ENCODE results near the gene TMEM171. TPM values are rescaled to one million over a fixed set of nuclear protein-coding genes. Genes with fewer than 3 reads are reported as not detected.

The TMEM171 gene
- total RNA-seq, 1 experiment from 2014 or later, result 2.1 TPM

Other genes with a start within 250 kb of the TMEM171 start
- 5.4 and 7.4 TPM in 2 replicates for gene FCHO2, start 164.5 kb upstream of the TMEM171 start, total RNA-seq (2014; rRNA removed; shearing (Covaris generic))
- gene TMEM174, start 52.6 kb downstream of the TMEM171 start, total RNA-seq (2014; rRNA removed; shearing (Covaris generic)), result not detected in 2 replicates